Measurements from ENCODE around the gene POU6F2. TPM values are rescaled to one million over a fixed set of nuclear protein-coding genes. Genes with fewer than 3 reads are reported as not detected.

Gene POU6F2
- polyA plus RNA-seq, 1 experiment, result not detected

DNA sequence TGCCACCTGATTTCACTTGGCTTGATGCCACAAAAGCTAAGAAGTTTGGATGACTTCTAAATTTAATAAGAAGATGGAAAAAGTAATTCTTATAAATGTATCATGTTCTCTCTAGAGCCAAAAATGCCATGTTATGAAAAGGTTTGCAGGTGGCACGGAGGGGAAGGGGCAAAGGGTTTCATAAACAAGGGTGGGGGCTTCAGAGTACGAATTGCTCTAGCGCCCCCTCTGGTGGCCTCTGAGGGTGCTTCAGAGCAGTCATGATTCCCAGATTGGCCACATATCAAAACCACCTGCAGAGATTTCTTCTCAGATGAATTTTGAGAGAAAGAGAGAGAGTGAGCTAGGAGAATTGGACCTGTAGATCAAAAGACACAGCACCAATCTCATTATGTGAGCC is 379.9 kb downstream of the POU6F2 start:
- POLR2A ChIA-PET, result no interaction called here
- CTCF ChIA-PET, result interaction anchor here (1.2 kb wide), 1 partner anchor 11 kb away, joined by 3 read pairs; no protein-coding TSS in a partner anchor
- DNase-seq (ENCODE audit: low read depth), result no peak

DNA sequence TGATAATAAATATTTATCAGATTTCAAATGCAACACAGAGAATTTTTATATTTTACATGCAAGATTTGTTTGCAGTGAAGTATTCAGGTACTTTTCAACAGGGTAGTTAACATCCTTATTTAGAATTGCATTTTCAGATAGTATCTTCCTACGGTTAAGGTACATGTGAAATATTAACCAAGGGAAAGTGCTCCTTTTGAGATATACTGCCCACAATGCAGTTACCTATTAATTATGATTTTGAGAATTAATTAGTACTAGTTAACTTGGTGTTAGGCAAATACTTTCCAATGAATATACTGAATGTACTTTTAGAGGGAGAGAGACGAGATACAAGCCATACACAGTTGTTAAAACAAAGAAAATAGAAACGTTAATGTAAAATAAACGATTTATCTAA is 382.3 kb downstream of the POU6F2 start:
- no peak overlapping the region for H3K4me3 ChIP-seq (ENCODE audit: low read depth, low read length)
- CTCF ChIA-PET, result no interaction called here
- H3K36me3 ChIP-seq (ENCODE audit: control insufficient read depth, insufficient read depth, low read length), result no peaks in the 10 kb centered on the region
- POLR2A ChIA-PET, result no interaction called here
- no peak for TF ChIP-seq CTCF (IDR thresholded peaks at IDR 0.05; ENCODE audit: insufficient read depth, low read depth, low read length)
- no peak for DNase-seq (ENCODE audit: low read depth)
- H3K27me3 ChIP-seq (ENCODE audit: control insufficient read depth, insufficient read depth, low read length), result no peaks in the 10 kb centered on the region

More for the DNA sequence above, 379.9 kb downstream of the POU6F2 start:
- H3K36me3 ChIP-seq (ENCODE audit: control insufficient read depth, insufficient read depth, low read length), result no peaks in the 10 kb centered on the region
- no peak overlapping the region for H3K4me3 ChIP-seq (ENCODE audit: low read depth, low read length)
- H3K27me3 ChIP-seq (ENCODE audit: control insufficient read depth, insufficient read depth, low read length), result no peaks in the 10 kb centered on the region
- peak; percentile 26 for TF ChIP-seq CTCF (IDR thresholded peaks at IDR 0.05; ENCODE audit: insufficient read depth, low read depth, low read length)

DNA sequence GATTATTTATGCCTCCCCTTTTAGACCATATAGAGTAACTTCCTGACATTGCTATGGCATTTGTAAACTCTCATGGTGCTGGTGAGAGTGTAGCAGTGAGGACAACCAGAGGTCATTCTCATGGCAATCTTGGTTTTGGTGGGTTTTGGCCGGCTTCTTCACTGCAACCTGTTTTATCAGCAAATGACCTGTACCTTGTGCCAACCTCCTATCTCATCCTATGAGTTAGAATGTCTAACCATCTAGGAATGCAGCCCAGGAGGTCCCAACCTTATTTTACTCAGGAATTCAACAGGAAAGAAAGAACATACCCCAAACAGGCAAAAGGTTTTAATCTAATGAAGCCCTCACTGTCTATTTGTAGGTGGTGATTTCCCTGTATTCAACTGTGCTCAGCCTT is 383.1 kb downstream of the POU6F2 start:
- CTCF ChIA-PET, result no interaction called here
- no peak for DNase-seq (ENCODE audit: low read depth)
- no peak for TF ChIP-seq CTCF (IDR thresholded peaks at IDR 0.05; ENCODE audit: insufficient read depth, low read depth, low read length)
- Histone ChIP-seq H3K36me3 (ENCODE audit: control insufficient read depth, insufficient read depth, low read length) (no peaks in the 10 kb centered on the region), H3K27me3 (ENCODE audit: control insufficient read depth, insufficient read depth, low read length) (no peaks in the 10 kb centered on the region), H3K4me3 (ENCODE audit: low read depth, low read length) (no peak overlapping the region)
- POLR2A ChIA-PET, result no interaction called here

- Histone ChIP-seq H3K27me3 (ENCODE audit: control insufficient read depth, insufficient read depth, low read length) (no peaks in the 10 kb centered on the region), H3K36me3 (ENCODE audit: control insufficient read depth, insufficient read depth, low read length) (no peaks in the 10 kb centered on the region), H3K4me3 (ENCODE audit: low read depth, low read length) (no peak overlapping the region)
- POLR2A ChIA-PET, result no interaction called here
- DNase-seq (ENCODE audit: low read depth), result no peak
- TF ChIP-seq CTCF (IDR thresholded peaks at IDR 0.05; ENCODE audit: insufficient read depth, low read depth, low read length), result no peak
- CTCF ChIA-PET, result no interaction called here
Measured at GRCh38 chr7:39365751-39366295, 388.1 kb downstream of the POU6F2 start.

- Histone ChIP-seq H3K4me3 (ENCODE audit: low read depth, low read length) (no peak overlapping the region), H3K27me3 (ENCODE audit: control insufficient read depth, insufficient read depth, low read length) (no peaks in the 10 kb centered on the region), H3K36me3 (ENCODE audit: control insufficient read depth, insufficient read depth, low read length) (no peaks in the 10 kb centered on the region)
- DNase-seq (ENCODE audit: low read depth), result no peak
- CTCF ChIA-PET, result no interaction called here
- POLR2A ChIA-PET, result no interaction called here
- no peak for TF ChIP-seq CTCF (IDR thresholded peaks at IDR 0.05; ENCODE audit: insufficient read depth, low read depth, low read length)
Measured at GRCh38 chr7:39367451-39367850, 389.7 kb downstream of the POU6F2 start.

Measured in BJ (cell line).